A673 (cell line): Measurements from ENCODE around the gene FRS2. TPM values are rescaled to one million over a fixed set of nuclear protein-coding genes. Genes with fewer than 3 reads are reported as not detected.
"Not testable (repeated sequence)": the region's sequence is repeated elsewhere in the genome, so short reads cannot be mapped to it uniquely, and the experiment has no call there.

ENCODE experiments used
- BruUV-seq: library from RNA; stranded (reverse); fragments of 400-500 nt; replicated peaks from 2 replicates; lab custom pipeline; 2021; lab: Mats Ljungman, UMichigan
- CTCF ChIA-PET: fragments of 300-600 bp; sonication (Branson Sonifier 250); formaldehyde crosslinking; loops from one replicate; lab custom pipeline; 2022; ENCODE audit warnings: antibody characterized with exemption; lab: Charles Lee
- POLR2A ChIA-PET: fragments of 300-600 bp; sonication (Branson Sonifier 250); formaldehyde crosslinking; loops from one replicate; lab custom pipeline; 2022; ENCODE audit warnings: antibody characterized with exemption; ENCODE audit not compliant: low non-redundant PET; lab: Charles Lee
- DNase-seq: peaks from one replicate; pipeline ENCODE4 v3.0.0-alpha.2; 2015; ENCODE audit warnings: low spot score
- H3K27ac ChIP-seq: fragments of 200-600 bp; sonication (generic); 2 replicates; pipeline ENCODE4 v1.5.1; 2016; ENCODE audit warnings: mixed run types, low read depth, mild to moderate bottlenecking, mixed read lengths, antibody characterized with exemption, low read length; ENCODE audit not compliant: poor library complexity, severe bottlenecking
- H3K27me3 ChIP-seq: fragments of 200-600 bp; sonication (generic); replicated peaks from 2 replicates; pipeline ENCODE4 v1.6.1; 2017; ENCODE audit warnings: mixed run types, low read depth, mild to moderate bottlenecking, mixed read lengths, antibody characterized with exemption, low read length; ENCODE audit not compliant: insufficient read depth, poor library complexity
- H3K36me3 ChIP-seq: fragments of 200-600 bp; sonication (generic); 2 replicates; pipeline ENCODE4 v1.6.1; 2016; ENCODE audit warnings: mixed run types, mild to moderate bottlenecking, mixed read lengths, antibody characterized with exemption, low read length; ENCODE audit not compliant: insufficient read depth, poor library complexity, severe bottlenecking
- H3K4me1 ChIP-seq: fragments of 200-600 bp; sonication (generic); 2 replicates; pipeline ENCODE4 v1.6.1; 2017; ENCODE audit warnings: mixed run types, mild to moderate bottlenecking, mixed read lengths, antibody characterized with exemption, low read length; ENCODE audit not compliant: insufficient read depth, poor library complexity, severe bottlenecking
- H3K4me3 ChIP-seq: fragments of 200-600 bp; sonication (generic); 2 replicates; pipeline ENCODE4 v1.5.1; 2016; ENCODE audit warnings: low read depth, mixed run types, mild to moderate bottlenecking, mixed read lengths, low read length; ENCODE audit not compliant: poor library complexity, severe bottlenecking
- H3K9me3 ChIP-seq: fragments of 200-600 bp; sonication (generic); 2 replicates; pipeline ENCODE4 v1.6.1; 2016; ENCODE audit warnings: mixed run types, low read depth, mild to moderate bottlenecking, mixed read lengths, antibody characterized with exemption, low read length; ENCODE audit not compliant: poor library complexity, severe bottlenecking
- EZH2 ChIP-seq: fragments of 200-600 bp; sonication (generic); IDR thresholded peaks from 2 replicates; pipeline ENCODE4 v1.6.1; 2017; ENCODE audit warnings: borderline replicate concordance, low read depth, mild to moderate bottlenecking, mixed read lengths, antibody characterized with exemption, low read length; ENCODE audit not compliant: poor library complexity, severe bottlenecking
- intact Hi-C: fragments of 100-400 bp; cut with micrococcal nuclease; formaldehyde crosslinking; loops from one replicate; pipeline ENCODE4 v1.10.0; 2022; ENCODE audit not compliant: unreplicated experiment
- total RNA-seq: library from RNA; stranded (reverse); gene quantifications from 2 replicates; pipeline ENCODE4 v1.2.3, GENCODE V29; 2021
- TF ChIP-seq, protein P1 (sequence below): fragments of 300-800, 200-600 bp; sonication (generic); conservative IDR thresholded peaks from 2 replicates; pipeline ENCODE4 v1.5.1; 2017; ENCODE audit warnings: low read depth, mild to moderate bottlenecking, antibody characterized with exemption, low read length, moderate library complexity, mixed read lengths

Gene FRS2
- total RNA-seq, 1 experiment from 2014 or later = 34.5 TPM

DNA sequence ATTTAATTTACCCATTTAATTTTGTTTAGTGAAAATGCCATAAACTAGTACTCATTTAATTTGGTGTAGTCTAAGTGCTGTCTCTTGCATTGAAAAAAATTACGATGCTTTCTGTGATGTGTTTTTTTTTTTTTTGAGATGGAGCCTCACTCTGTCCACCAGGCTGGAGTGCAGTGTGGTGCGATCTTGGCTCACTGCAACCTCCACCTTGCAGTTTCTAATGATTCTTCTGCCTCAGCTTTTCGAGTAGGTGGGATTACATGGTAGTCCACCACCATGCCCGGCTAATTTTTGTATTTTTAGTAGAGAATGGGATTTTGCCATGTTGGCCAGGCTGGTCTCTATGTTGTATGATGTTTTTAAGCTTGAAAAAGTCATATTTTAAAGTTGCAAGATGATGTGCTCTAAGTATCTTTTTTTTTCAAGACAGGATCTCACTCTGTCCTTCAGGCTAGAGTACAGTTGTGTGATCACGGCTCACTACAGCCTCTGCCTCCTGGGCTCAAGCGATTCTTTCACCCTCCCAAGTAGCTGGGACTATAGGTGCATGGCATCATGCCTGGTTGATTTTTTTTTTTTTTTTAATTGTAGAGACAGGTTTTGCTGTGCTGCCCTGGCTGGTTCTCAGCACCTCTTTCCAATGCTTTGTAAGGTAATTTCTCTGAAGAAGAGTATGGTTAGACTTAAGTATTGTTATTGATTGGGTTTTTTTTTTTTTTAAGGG lies 131.9 kb downstream of the FRS2 start:
- H3K27me3 ChIP-seq = no peaks in the 10 kb centered on the region
- no peaks in the 10 kb centered on the region for H3K4me1 ChIP-seq
- no peak overlapping the region for H3K4me3 ChIP-seq
- peaks cover 64% of the 10 kb centered on the region for H3K36me3 ChIP-seq
- ChIA-PET POLR2A (no interaction called here), CTCF (no interaction called here)
- intact Hi-C loops = no loop called here
- BruUV-seq = no TSS peak
- H3K9me3 ChIP-seq = no peaks in the 10 kb centered on the region
- no peak overlapping the region for H3K27ac ChIP-seq
- DNase-seq = no peak
- no peak for TF ChIP-seq EZH2
- TF ChIP-seq, protein P1, sequence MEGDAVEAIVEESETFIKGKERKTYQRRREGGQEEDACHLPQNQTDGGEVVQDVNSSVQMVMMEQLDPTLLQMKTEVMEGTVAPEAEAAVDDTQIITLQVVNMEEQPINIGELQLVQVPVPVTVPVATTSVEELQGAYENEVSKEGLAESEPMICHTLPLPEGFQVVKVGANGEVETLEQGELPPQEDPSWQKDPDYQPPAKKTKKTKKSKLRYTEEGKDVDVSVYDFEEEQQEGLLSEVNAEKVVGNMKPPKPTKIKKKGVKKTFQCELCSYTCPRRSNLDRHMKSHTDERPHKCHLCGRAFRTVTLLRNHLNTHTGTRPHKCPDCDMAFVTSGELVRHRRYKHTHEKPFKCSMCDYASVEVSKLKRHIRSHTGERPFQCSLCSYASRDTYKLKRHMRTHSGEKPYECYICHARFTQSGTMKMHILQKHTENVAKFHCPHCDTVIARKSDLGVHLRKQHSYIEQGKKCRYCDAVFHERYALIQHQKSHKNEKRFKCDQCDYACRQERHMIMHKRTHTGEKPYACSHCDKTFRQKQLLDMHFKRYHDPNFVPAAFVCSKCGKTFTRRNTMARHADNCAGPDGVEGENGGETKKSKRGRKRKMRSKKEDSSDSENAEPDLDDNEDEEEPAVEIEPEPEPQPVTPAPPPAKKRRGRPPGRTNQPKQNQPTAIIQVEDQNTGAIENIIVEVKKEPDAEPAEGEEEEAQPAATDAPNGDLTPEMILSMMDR = no peak

- no peaks in the 10 kb centered on the region for H3K27me3 ChIP-seq
- no peak overlapping the region for H3K27ac ChIP-seq
- no TSS peak for BruUV-seq
- no peak overlapping the region for H3K4me3 ChIP-seq
- TF ChIP-seq, protein P1 = 0 out of 2 replicates have a peak, but pooled peaks have one; percentile 18
- TF ChIP-seq EZH2 = no peak
- no peaks in the 10 kb centered on the region for H3K9me3 ChIP-seq
- DNase-seq = no peak
- intact Hi-C loops = no loop called here
- no peaks in the 10 kb centered on the region for H3K4me1 ChIP-seq
- H3K36me3 ChIP-seq = peaks cover 56% of the 10 kb centered on the region
- ChIA-PET POLR2A (no interaction called here), CTCF (no interaction called here)
Observed at GRCh38 chr12:69602954-69603353, 132.8 kb downstream of the FRS2 start.

- H3K4me3 ChIP-seq, POLR2A ChIA-PET, intact Hi-C loops, H3K9me3 ChIP-seq, H3K27ac ChIP-seq, CTCF ChIA-PET, H3K4me1 ChIP-seq, H3K27me3 ChIP-seq, BruUV-seq, DNase-seq: not testable (repeated sequence)
- H3K36me3 ChIP-seq = peaks cover 50% of the 10 kb centered on the region
Observed at GRCh38 chr12:69603556-69603955, 133.4 kb downstream of the FRS2 start.

DNA sequence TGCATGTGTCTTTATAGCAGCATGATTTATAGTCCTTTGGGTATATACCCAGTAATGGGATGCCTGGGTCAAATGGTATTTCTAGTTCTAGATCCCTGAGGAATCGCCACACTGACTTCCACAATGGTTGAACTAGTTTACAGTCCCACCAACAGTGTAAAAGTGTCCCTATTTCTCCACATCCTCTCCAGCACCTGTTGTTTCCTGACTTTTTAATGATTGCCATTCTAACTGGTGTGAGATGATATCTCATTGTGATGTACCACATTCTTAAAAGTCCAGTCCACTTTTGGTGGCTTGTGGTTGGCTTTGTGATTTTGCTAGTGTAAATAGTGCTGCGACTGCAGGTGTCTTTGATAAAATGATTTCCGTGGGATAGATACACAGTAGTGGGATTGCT lies 134.1 kb downstream of the FRS2 start:
- DNase-seq, H3K9me3 ChIP-seq, H3K4me1 ChIP-seq, CTCF ChIA-PET, H3K27ac ChIP-seq, intact Hi-C loops, POLR2A ChIA-PET, BruUV-seq, H3K4me3 ChIP-seq, H3K27me3 ChIP-seq: not testable (repeated sequence)
- H3K36me3 ChIP-seq = peaks cover 42% of the 10 kb centered on the region
